ENCODE data around the gene FBXW10B.
"Not testable (repeated sequence)": the region's sequence is repeated elsewhere in the genome, so short reads cannot be mapped to it uniquely, and the experiment has no call there.

Gene FBXW10B, protein sequence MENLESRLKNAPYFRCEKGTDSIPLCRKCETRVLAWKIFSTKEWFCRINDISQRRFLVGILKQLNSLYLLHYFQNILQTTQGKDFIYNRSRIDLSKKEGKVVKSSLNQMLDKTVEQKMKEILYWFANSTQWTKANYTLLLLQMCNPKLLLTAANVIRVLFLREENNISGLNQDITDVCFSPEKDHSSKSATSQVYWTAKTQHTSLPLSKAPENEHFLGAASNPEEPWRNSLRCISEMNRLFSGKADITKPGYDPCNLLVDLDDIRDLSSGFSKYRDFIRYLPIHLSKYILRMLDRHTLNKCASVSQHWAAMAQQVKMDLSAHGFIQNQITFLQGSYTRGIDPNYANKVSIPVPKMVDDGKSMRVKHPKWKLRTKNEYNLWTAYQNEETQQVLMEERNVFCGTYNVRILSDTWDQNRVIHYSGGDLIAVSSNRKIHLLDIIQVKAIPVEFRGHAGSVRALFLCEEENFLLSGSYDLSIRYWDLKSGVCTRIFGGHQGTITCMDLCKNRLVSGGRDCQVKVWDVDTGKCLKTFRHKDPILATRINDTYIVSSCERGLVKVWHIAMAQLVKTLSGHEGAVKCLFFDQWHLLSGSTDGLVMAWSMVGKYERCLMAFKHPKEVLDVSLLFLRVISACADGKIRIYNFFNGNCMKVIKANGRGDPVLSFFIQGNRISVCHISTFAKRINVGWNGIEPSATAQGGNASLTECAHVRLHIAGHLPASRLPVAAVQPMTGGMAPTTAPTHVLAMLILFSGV

DNA sequence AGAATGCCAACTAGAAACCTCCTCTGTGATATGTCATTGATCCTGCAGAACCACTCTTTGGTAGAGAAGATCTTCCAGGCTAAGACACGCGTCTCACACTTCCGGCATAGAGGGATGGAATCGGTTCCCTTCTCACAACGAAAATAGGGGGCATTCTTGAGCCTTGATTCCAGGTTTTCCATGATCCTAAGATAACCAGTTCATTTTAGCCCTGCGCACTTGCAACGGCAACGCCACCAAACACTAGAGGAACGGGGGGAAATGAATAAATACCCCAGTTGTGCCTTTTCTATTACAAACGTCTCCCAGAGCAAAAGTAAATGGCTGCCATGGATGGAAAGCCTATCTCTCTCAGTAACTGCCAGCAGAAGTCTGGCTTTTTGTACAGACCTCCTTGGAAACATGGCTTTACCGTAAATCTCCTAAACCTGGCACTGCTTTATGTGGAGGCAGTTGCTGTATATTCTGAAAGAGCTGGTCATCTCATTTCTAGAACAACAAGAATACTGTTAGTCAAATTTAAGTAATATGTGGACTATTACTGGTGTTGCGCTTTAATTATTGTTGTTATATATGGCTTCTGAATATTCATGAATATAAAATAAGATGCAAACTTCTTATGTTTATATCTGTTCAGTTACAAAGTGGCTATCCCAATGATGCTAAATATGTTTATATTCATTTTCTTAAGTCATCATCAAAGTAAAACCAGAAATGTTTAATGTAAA lies at the start of gene FBXW10B:
TSS of gene FBXW10B (minus strand) at position 374 of the 728 bp plus-strand sequence. CDS start at position 182, 192 bp downstream.
- H3K4me3 ChIP-seq (ENCODE audit: low read depth, low read length); in situ Hi-C loops (cut with HindIII; ENCODE audit: low sequenced_read_pairs): not testable (repeated sequence)
- peak; percentile 12 for DNase-seq (ENCODE audit: low read depth, low spot score)

- DNase-seq (ENCODE audit: low read depth, low spot score): no peak
- H3K4me3 ChIP-seq (ENCODE audit: low read depth, low read length): no peak overlapping the region
- TF ChIP-seq CTCF (IDR thresholded peaks at IDR 0.05; ENCODE audit: low read depth, low read length): no peak
- in situ Hi-C loops (cut with HindIII; ENCODE audit: low sequenced_read_pairs): no loop called here
Measured at GRCh38 chr17:15663691-15664090, 44.2 kb upstream of the FBXW10B start.

- in situ Hi-C loops (cut with HindIII; ENCODE audit: low sequenced_read_pairs): no loop called here
- H3K4me3 ChIP-seq (ENCODE audit: low read depth, low read length): no peak overlapping the region
- TF ChIP-seq CTCF (IDR thresholded peaks at IDR 0.05; ENCODE audit: low read depth, low read length): no peak
- DNase-seq (ENCODE audit: low read depth, low spot score): no peak
Measured at GRCh38 chr17:15663176-15663575, 43.7 kb upstream of the FBXW10B start.

GRCh38 chr17:15662681-15663080 lies 43.2 kb upstream of the FBXW10B start:
- DNase-seq (ENCODE audit: low read depth, low spot score): no peak
- TF ChIP-seq CTCF (IDR thresholded peaks at IDR 0.05; ENCODE audit: low read depth, low read length): no peak
- in situ Hi-C loops (cut with HindIII; ENCODE audit: low sequenced_read_pairs): no loop called here
- H3K4me3 ChIP-seq (ENCODE audit: low read depth, low read length): no peak overlapping the region

- in situ Hi-C loops (cut with HindIII; ENCODE audit: low sequenced_read_pairs): no loop called here
- no peak overlapping the region for H3K4me3 ChIP-seq (ENCODE audit: low read depth, low read length)
- no peak for TF ChIP-seq CTCF (IDR thresholded peaks at IDR 0.05; ENCODE audit: low read depth, low read length)
- DNase-seq (ENCODE audit: low read depth, low spot score): no peak
Measured at GRCh38 chr17:15660077-15660476, 40.6 kb upstream of the FBXW10B start.

DNA sequence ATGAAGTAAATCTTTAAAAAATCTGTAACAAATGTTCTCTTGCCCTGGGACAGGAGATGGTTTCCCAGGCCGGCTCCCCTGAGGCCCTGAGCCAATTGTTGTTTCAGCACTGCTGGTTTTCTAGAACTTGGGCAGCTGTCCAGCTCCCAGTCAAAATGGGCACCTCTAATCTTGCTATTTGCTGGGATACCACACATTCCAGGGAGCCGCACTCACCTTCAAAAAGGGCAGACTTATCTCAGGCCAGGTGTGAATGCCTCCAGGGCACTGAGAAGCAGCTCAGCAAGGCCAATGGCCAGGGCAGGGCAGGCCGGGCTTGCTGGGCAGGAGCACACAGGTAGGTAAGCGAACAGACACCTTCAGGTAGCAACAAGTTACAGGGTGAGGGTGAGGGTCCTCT lies 40.2 kb upstream of the FBXW10B start:
- in situ Hi-C loops (cut with HindIII; ENCODE audit: low sequenced_read_pairs): no loop called here

More for the DNA sequence above, 40.2 kb upstream of the FBXW10B start:
- DNase-seq (ENCODE audit: low read depth, low spot score): no peak
- no peak overlapping the region for H3K4me3 ChIP-seq (ENCODE audit: low read depth, low read length)
- TF ChIP-seq CTCF (IDR thresholded peaks at IDR 0.05; ENCODE audit: low read depth, low read length): no peak
